ENCODE data around the gene TSC2.
"Not testable (repeated sequence)": the region's sequence is repeated elsewhere in the genome, so short reads cannot be mapped to it uniquely, and the experiment has no call there.

The TSC2 gene

GRCh38 chr16:2135071-2135470 is 87.3 kb downstream of the TSC2 start:
- H3K4me3 ChIP-seq (ENCODE audit: low read length), result peak overlapping the region; percentile 46
- DNase-seq (ENCODE audit: low read depth), result not testable (repeated sequence)

GRCh38 chr16:2135770-2136490 is 88.1 kb downstream of the TSC2 start, which contains the start of gene PKD1:
PKD1 (minus strand) TSS chr16:2135898; CDS start chr16:2135689, 209 bp downstream.
- peak; percentile 76 for DNase-seq (ENCODE audit: low read depth)
- H3K4me3 ChIP-seq (ENCODE audit: low read length), result peak within 1 kb of the TSS; percentile 46

All from retinal pigment epithelial cell (primary cell).